K562 (cell line): Measurements from ENCODE around the gene TSPOAP1. TPM values are rescaled to one million over a fixed set of nuclear protein-coding genes. Genes with fewer than 3 reads are reported as not detected.
A peak's percentile ranks its signal among the peaks of the same experiment; 100 is the strongest.

Experiments used
- BCOR ChIP-seq: fragments of 450-650 bp; IDR thresholded peaks from 2 replicates; pipeline ENCODE4 v1.6.1; 2016
- CBX8 ChIP-seq: fragments of 200-600 bp; sonication (generic); IDR thresholded peaks from 2 replicates; pipeline ENCODE4 v1.6.1; 2012; ENCODE audit warnings: borderline replicate concordance, mixed run types, low read depth, mild to moderate bottlenecking, moderate library complexity, mixed read lengths, low read length, control low read depth, inconsistent platforms; ENCODE audit not compliant: poor library complexity, severe bottlenecking; ENCODE audit errors: extremely low read depth
- CCAR2 ChIP-seq: fragments of 200-400 bp; formaldehyde crosslinking; IDR thresholded peaks from 2 replicates; pipeline ENCODE4 v1.6.1; 2017; ENCODE audit warnings: mild to moderate bottlenecking, low read depth, low read length
- E4F1 ChIP-seq: fragments of 250-450 bp; sonication (Bioruptor Pico); IDR thresholded peaks from 2 replicates; pipeline ENCODE4 v1.5.0; 2021; ENCODE audit warnings: mild to moderate bottlenecking, borderline replicate concordance
- FOXK2 ChIP-seq, 2 experiments: fragments of 450-650 bp; IDR thresholded peaks in 1 of 2; conservative IDR thresholded peaks in 1 of 2; 2 replicates each; pipeline ENCODE4 v1.6.1; 2016; ENCODE audit warnings: low read depth in 2 of 2, mild to moderate bottlenecking in 1 of 2
- JUND ChIP-seq, 2 experiments: IDR thresholded peaks; 2 replicates in 1 of 2; 3 replicates in 1 of 2; pipeline ENCODE4 v1.6.1; 2011; ENCODE audit warnings: borderline replicate concordance in 2 of 2, low read depth in 2 of 2, low read length in 2 of 2, improper control_type of control experiment in 1 of 2, missing biosample characterization in 1 of 2, missing genetic modification characterization in 1 of 2, missing genetic modification reagents in 1 of 2
- NBN ChIP-seq: fragments of 450-650 bp; IDR thresholded peaks from 2 replicates; pipeline ENCODE4 v1.6.1; 2016; ENCODE audit warnings: low read depth, mild to moderate bottlenecking
- NEUROD1 ChIP-seq: fragments of 150-350 bp; IDR thresholded peaks from 2 replicates; pipeline ENCODE4 v1.6.1; 2014; ENCODE audit warnings: borderline replicate concordance, low read length, low read depth; ENCODE audit not compliant: partially characterized antibody
- NFE2L1 ChIP-seq: fragments of 450-650 bp; IDR thresholded peaks from 2 replicates; pipeline ENCODE4 v1.6.1; 2016; ENCODE audit warnings: missing genetic modification characterization, low read depth, mild to moderate bottlenecking, missing compliant biosample characterization, moderate library complexity, borderline replicate concordance
- NFIC ChIP-seq: fragments of 450-650 bp; IDR thresholded peaks from 2 replicates; pipeline ENCODE4 v1.6.1; 2017; ENCODE audit warnings: mild to moderate bottlenecking, inconsistent platforms
- PHF8 ChIP-seq: fragments of 200-600 bp; sonication (generic); IDR thresholded peaks from 2 replicates; pipeline ENCODE4 v1.6.1; 2012; ENCODE audit warnings: mixed run types, mild to moderate bottlenecking, inconsistent platforms, low read length, moderate library complexity, borderline replicate concordance
- PRDM10 ChIP-seq: fragments of 450-650 bp; IDR thresholded peaks from 2 replicates; pipeline ENCODE4 v1.6.1; 2018; ENCODE audit not compliant: partially characterized antibody
- RFX5 ChIP-seq: IDR thresholded peaks from 2 replicates; pipeline ENCODE4 v1.6.1; 2011; ENCODE audit warnings: low read depth, mild to moderate bottlenecking, improper control_type of control experiment, low read length
- SRSF1 ChIP-seq: fragments of 200-400 bp; formaldehyde crosslinking; IDR thresholded peaks from 2 replicates; pipeline ENCODE4 v1.6.1; 2017; ENCODE audit warnings: mild to moderate bottlenecking, low read depth, low read length, moderate library complexity
- STAT5A ChIP-seq: IDR thresholded peaks from 2 replicates; pipeline ENCODE4 v1.6.1; 2012; ENCODE audit warnings: low read length, inconsistent platforms, borderline replicate concordance
- ZBTB17 ChIP-seq: fragments of 450-650 bp; formaldehyde crosslinking; IDR thresholded peaks from 2 replicates; pipeline ENCODE4 v1.4.0; 2020; ENCODE audit warnings: mild to moderate bottlenecking
- ZNF212 ChIP-seq: fragments of 450-650 bp; formaldehyde crosslinking; IDR thresholded peaks from 2 replicates; pipeline ENCODE4 v1.4.0; 2020; ENCODE audit warnings: mild to moderate bottlenecking
- polyA plus RNA-seq, 8 experiments: library from polyadenylated mRNA; depleted of rRNA in 4 of 8; stranded (reverse) in 5 of 8; unstranded in 3 of 8; fragments of >200 nt; fragmentation: Nextera tagmentation in 2 of 8; fragmentation: Illumina TruSeq in 1 of 8; extraction: Ambion mirVana in 2 of 8; extraction: Trizol in 1 of 8; gene quantifications; 2 replicates each; pipeline versions ENCODE4 v1.2.1 to v1.2.3, GENCODE V29; 2011 to 2014; ENCODE audit warnings: inconsistent platforms in 1 of 8, missing spikeins in 1 of 8
- total RNA-seq, 7 experiments: library from RNA; depleted of rRNA in 6 of 7; stranded (reverse); fragments of >200 nt in 6 of 7; fragmentation: Illumina TruSeq in 2 of 7; extraction: Trizol in 2 of 7; gene quantifications; 2 replicates each; pipeline versions ENCODE4 v1.2.1 to v1.2.3, GENCODE V29; 2011 to 2021; ENCODE audit warnings: low replicate concordance in 1 of 7

The TSPOAP1 gene
- total and polyA plus RNA-seq, 9 of the 15 experiments (the other 6 are each of a cell fraction or from before 2014, with no cell fraction given): 0.87 to 3.9 (median 1.8) TPM; not detected in 2

- TF ChIP-seq PRDM10: no peak
- TF ChIP-seq BCOR: no peak
- no peak for TF ChIP-seq JUND (IDR thresholded peaks at IDR 0.05; ENCODE audit: borderline replicate concordance, low read depth, low read length)
- TF ChIP-seq JUND (tag; IDR thresholded peaks at IDR 0.05; ENCODE audit: borderline replicate concordance, low read depth, low read length): peak; percentile 11; the same call in 2 of the 3 replicates
- TF ChIP-seq NBN: no peak
- 0 out of 2 replicates have a peak, but pooled peaks have one; percentile 43 for TF ChIP-seq ZBTB17 (CRISPR knock-in tag)
- peak; percentile 24 for TF ChIP-seq CCAR2
- TF ChIP-seq ZNF212: 0 out of 2 replicates have a peak, but pooled peaks have one; percentile 49
- TF ChIP-seq NEUROD1: no peak
- no peak for TF ChIP-seq E4F1 (CRISPR knock-in tag)
- TF ChIP-seq STAT5A: peak; percentile 72
- no peak; a peak in 1 of 4 replicates for TF ChIP-seq FOXK2 (conservative IDR thresholded peaks at IDR 0.05 in 1 of 2, IDR thresholded peaks at IDR 0.05 in 1 of 2; ENCODE audit: low read depth in 2 of 2)
- no peak for TF ChIP-seq PHF8
- TF ChIP-seq NFIC: peak; percentile 37; the same call in 1 of the 2 replicates
- TF ChIP-seq NFE2L1 (tag): no peak
- TF ChIP-seq SRSF1: no peak
- no peak for TF ChIP-seq CBX8
- TF ChIP-seq RFX5: peak; percentile 45; the same call in 1 of the 2 replicates
These were observed 1.4 kb upstream of the TSPOAP1 start (continued) for GRCh38 chr17:58329810-58330537.
